ENCODE results near the gene RPTOR. TPM values are rescaled to one million over a fixed set of nuclear protein-coding genes. Genes with fewer than 3 reads are reported as not detected.
"Not testable (repeated sequence)": the region's sequence is repeated elsewhere in the genome, so short reads cannot be mapped to it uniquely, and the experiment has no call there.

RPTOR gene
- polyA plus RNA-seq, 5 donors: 13.5 to 23.7 (median 15.7) TPM

GRCh38 chr17:80538484-80538883 is 6.2 kb upstream of the RPTOR start:
- no peak for DNase-seq

- DNase-seq: no peak
Observed at GRCh38 chr17:80539022-80539641, 5.5 kb upstream of the RPTOR start.

DNA sequence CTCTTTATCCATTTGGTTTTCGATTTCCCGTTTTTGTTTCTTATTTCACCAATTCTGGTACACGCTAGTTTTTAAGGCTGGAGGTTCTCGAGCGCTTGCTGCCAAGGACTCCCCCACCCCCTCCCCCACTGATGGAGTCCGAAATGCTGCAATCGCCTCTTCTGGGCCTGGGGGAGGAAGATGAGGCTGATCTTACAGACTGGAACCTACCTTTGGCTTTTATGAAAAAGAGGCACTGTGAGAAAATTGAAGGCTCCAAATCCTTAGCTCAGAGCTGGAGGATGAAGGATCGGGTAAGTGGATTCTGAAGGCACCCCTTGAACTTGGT is 825 bp downstream of the RPTOR start:
- no peak for DNase-seq

DNA sequence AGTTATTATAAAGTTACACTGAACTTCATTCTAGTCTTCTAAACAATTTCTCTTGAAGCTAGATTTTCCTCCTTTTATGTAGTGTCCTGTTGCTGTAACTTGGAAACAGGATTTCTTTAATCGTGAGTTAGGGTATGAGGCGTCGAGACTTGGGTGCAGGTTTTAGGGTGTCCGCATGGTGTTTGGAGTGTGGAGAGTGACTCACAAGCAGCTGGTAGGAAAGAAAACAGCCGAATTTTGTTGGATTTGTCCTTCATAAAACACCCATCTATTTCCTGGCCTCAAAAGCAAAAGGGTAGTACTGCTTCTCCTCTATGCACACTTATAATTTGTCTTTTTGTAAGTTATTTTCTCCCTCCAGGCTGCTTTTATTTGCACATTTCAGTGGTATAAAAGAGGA is 1.6 kb downstream of the RPTOR start:
- no peak for DNase-seq

DNA sequence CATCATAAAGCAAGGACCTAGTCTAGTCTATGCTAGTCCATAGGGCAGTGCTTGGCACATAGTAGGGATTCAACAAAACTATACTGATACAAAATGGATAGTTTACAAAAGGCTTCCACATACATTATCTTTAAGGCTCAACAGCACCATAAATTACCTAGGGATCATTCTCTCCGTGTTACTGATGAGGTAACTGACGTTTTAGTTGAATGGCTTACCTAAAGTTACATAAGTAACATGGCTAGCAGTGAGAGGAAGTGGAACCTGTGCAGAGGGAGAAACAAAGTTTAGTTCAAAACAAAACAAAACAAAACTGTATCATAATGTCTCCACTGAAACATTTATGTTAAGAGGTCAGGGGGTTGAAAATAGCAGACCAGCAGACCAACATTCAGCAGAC is 7.9 kb downstream of the RPTOR start:
- no peak for DNase-seq

DNA sequence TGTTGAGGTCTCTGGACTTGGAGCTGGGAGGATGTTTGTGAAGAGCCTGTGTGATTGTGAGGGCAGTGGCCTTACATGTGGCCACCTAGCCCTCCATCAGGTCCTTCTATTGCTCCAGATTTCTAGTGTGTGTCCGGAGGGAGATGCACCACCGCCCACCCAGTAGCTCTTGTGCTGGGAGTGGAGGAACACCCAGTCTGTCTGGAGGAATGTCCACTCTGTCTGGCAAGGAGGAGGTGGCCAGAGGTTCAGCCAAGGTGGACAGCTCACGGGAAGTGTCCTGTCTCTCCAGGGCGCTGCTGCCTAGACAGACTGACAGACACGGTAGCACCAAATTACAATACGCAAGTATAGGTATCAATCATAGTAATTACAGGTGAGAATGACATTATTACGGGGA is 10.6 kb downstream of the RPTOR start:
- no peak for DNase-seq

DNA sequence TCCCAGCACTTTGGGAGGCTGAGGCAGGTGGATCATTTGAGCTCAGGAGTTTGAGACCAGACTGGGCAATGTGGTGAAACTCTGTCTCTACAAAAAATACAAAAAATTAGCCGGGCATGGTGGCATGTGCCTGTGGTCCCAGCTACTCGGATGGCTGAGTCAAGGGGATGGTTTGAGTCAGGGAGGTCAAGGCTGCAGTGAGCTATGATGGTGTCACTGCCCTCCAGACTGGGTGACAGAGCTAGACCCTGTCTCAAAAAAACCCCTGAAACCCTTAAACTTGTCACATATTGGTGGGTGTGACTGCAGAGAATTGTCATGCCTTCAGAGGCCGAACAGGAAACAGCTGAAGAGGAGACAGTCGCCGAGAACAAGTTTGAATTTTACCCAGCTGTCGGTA is 13.4 kb downstream of the RPTOR start:
- no peak for DNase-seq

DNA sequence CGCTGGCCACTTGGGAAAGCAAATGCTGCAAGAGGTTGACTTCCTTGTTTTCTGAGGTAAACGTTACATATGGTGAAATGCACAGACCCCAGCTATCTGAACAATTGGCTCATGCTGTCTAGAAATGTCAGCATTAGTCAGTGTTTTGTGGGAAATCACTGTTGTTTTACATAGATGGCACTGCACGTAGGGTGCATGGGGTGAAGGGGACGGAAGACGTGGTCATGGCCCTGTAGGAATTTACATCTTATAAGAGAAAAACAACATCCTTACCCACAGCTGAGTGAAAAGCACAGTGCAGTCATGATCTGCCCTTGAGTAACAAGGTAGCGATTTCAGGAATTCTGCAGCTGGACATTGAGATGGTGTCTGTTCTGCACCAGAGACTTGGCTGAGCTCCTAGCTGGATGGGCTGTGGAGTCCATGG is 15.2 kb downstream of the RPTOR start:
- no peak for DNase-seq

DNA sequence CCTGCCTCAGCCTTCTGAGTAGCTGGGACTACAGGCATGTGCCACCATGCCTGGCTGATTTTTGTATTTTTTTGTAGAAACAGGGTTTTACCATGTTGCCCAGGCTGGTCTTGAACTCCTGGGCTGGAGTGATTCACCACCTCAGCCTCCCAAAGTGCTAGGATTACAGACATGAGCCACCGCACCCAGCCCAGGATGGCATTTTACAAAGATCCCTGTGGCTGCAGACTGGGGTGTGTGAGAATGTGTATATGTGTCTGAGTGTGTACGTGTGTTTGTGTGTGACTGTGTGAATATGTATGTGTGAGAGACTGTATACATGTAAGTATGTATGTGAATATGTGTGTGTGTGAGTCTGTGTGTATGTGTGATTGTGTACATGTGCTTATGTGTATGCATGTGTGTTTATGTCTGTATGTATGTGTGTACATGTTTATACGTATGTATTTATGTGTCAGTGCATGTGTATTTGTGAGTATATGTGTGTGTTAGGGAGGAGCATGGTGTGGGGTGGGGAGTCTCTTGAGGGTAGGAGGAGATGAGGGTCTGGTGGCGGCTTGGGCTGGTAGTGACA is 17.0 kb downstream of the RPTOR start:
- no peak for DNase-seq

- no peak for DNase-seq
Observed at GRCh38 chr17:80564545-80564944, 19.9 kb downstream of the RPTOR start.

- no peak for DNase-seq
Observed at GRCh38 chr17:80565343-80566053, 20.9 kb downstream of the RPTOR start.

DNA sequence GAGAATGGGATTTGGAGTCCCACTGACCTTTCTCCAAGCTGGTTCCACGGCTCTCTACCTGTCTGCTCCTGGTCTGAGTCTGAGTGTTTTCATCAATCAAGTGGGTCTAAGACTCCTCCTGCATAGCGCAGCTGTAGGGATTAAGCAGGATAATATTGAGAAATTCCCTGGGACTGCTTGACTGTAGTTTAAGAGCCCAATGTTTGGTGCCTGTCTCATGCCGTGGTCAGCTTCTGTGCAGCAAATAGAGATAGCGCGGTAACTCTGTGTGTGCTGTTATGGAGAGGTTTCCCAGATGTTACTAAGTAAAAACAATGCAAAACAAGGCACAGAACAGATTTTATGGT is 21.4 kb downstream of the RPTOR start:
- DNase-seq: no peak

GRCh38 chr17:80568246-80568645 is 23.6 kb downstream of the RPTOR start:
- no peak for DNase-seq

DNA sequence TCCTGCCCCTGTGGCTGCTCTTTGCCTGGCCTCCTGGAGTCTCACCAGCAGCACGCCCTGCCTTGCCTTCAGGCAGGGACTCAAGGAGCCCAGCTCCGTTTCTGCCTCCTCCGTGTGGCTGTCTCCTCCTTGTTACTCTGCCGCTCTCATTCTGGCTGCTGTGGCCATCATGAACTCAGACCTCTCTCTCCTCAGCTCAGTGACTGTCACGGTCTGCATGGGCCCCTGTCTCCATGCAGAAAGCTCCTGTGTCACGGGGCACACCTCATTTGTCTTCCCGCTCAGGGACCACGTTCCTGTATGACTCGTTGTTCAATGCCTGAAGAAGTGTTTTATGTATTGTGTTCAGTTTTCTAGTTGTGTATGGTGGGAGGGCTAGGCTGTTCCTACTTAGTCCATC is 25.3 kb downstream of the RPTOR start:
- DNase-seq: no peak

DNA sequence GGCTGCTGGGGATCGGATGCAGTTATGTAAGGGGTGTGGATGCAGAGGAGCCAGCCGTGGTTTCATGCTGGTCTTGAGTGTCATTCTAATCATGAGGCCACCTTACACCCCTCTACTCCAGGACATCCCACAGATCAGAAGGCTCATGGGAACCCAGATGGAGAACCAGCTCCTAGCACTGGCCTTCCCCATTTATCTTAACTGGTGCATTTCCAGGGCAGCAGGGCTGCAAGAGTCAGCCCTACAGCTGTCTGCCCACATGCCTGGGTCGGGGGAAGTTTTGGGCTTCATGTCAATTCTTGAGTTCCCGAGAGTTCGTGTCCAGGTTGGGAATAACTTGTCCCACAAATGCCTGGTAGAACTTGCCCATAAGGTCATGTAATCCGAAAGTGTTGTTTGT is 29.1 kb downstream of the RPTOR start:
- DNase-seq: no peak

- no peak for DNase-seq
Observed at GRCh38 chr17:80574496-80574895, 29.9 kb downstream of the RPTOR start.

DNA sequence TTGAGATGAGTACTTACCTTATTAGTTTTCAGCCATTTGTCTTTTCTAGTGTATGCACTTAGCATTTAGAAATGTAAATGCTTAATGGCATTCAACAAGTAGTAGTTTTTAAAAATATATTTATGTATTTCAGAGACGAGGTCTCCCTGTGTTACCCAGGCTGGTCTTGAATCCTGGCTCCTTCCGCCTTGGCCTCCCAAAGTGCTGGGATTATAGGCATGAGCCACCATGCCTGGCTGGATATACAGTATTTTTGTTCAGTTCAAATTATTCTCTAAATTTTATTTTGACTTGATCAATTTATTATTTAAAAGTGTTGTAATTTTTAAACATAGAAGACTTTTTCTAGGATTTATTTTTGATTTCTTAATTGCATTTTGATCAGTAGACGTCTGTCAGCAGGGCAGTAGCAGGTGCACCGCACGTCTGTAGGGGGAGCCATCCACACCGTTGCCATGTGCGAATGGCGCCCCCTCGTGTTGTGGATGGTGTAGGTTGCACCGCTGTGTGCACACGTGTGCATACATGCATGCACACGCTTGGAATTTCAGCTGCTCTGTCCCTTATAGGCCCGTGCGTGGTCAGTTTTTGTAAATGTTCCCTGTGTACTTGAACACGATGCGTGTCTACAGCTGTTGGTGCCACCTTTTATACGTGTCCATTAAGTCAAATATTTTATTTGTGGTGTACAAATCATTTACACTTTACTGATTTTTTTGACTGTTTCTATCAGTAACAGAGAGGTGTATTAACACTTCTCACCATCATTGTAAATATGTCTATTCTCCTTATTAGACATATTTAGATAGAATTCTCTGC is 30.6 kb downstream of the RPTOR start:
- peak; percentile 45 to 53 for DNase-seq

DNA sequence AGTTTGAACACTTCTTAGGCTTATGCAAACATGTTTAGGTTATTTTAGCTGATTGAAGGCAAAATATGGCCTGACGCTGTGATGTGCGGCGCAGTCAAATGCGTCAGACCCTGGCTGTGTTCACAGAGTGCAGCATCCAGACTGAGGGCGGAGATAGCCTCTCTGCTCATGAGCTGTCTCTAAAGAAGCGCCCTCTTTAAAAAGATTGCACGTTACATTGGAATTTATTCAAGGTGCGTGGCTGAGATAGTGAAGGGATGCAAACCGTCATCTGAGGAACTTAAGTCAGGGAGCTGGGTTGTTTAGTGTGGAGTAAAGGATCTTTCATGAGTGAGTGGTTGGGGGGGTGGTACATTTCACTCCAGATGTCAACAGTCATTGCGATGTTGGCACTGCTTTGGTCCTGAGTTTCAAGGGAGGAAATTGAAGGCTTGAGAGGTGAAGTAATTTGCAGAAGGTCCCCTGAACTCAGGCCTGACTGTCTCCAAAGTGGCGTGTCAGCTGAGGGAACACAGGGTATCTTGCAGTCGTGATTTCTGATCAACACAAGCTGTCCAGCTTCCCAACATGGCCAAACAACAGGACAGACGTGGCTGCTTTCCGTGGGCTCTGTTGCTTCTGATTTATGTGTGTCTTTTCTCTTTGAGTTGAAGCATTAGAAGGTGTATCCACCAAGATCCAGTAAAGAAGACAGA is 33.4 kb downstream of the RPTOR start:
- peak; percentile 52 to 58 for DNase-seq

DNA sequence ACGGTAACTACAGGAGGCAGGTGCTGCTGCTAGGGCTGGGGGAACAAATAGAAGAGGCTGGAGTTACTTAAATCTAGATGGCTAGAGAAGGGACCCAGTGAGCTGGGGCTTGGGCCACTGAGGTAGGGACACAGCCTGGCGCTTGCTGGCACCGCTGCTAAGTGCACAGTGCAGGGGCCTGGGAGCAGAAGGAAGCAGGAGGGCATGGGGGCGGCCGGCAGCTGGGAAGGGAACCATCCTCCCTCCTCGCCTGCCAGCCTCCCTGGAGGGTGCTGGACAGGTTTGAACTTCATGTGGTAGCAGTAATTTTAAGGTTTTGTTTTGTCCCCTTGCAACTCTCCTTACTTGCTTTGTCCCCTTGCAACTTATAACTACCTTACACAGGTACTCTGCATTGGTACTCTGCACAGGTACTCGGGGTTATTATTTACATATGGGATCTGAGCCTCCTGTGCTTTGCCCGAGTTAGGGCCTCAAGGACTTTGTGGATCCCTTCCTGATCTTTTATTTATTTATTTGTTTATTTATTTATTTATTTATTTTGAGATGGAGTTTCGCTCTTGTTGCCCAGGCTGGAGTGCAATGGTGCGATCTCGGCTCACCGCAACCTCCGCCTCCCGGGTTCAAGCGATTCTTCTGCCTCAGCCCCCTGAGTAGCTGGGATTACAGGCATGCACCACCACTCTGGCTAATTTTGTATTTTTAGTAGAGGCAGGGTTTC is 34.2 kb downstream of the RPTOR start:
- DNase-seq: not testable (repeated sequence)

- DNase-seq: no peak
Observed at GRCh38 chr17:80582165-80582564, 37.5 kb downstream of the RPTOR start.

DNA sequence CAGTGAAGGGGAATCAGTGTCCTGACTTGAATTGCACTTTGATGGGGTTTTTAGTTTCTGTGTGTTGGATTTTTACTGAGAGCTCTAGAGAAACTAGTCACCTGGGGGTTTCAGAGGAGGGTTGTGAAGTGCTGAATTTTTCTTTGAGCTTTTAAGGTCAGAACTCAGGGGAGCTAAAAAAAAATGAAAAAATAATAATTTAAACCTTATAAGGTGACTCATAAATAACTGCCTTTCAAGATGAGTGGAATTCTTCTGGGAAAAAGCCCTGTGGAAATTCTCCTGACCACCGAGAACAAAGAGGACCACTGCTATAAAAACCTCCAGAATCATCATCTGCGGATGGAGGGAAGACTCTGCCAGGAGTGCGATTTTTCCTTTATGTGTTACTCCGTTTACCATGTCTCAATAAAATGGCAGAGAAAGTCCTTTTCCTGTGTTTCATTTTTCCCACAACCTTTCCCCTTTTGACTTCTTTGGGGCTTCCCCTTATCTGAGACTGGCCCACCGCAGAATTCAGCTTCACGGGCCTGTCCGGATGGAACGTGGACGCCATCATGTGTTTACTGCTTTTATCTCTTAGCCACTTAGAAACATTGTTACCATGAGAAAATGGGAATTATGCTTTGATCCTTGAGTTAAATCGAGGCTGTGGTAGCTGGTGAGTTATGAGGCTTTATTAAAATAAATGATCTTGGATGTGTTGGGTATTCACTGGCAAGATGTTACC is 39.7 kb downstream of the RPTOR start:
- DNase-seq: no peak
